K562 (cell line): Measurements from ENCODE around the gene SLCO3A1. TPM values are rescaled to one million over a fixed set of nuclear protein-coding genes. Genes with fewer than 3 reads are reported as not detected.

Source experiments
- ATAC-seq: fragments of 200-7000 bp; cut with Tn5 transposase; 3 replicates; pipeline ENCODE4 v1.9.1; 2020; ENCODE audit warnings: moderate library complexity
- BruUV-seq: library from RNA; stranded (reverse); fragments of 400-500 nt; replicated peaks from 2 replicates; lab custom pipeline; 2021; lab: Mats Ljungman, UMichigan
- CTCF ChIA-PET: fragments of 300-600 bp; formaldehyde crosslinking; extraction: SDS; loops from one replicate; lab custom pipeline; 2021; ENCODE audit warnings: low intra/inter-chr PET ratio; lab: Yijun Ruan, JAX
- POLR2A ChIA-PET: fragments of 300-600, 350-650 bp; sonication (Branson Sonifier 250); formaldehyde crosslinking; extraction: SDS; loops from one replicate; lab custom pipeline; 2021; ENCODE audit warnings: antibody characterized with exemption, inconsistent platforms; lab: Yijun Ruan, JAX
- DNase-seq, 4 experiments: peaks; one replicate each; pipeline versions ENCODE4 v3.0.0 to v3.0.0-alpha.2; 2011 to 2018; ENCODE audit warnings: low spot score in 3 of 4, mixed read lengths in 3 of 4; ENCODE audit errors: extremely low read depth in 1 of 4
- FAIRE-seq: peaks from 2 replicates; lab custom pipeline; 2011; peaks lifted over from hg19 to GRCh38; lab: Jason Lieb, UNC
- H2AFZ ChIP-seq: 2 replicates; pipeline ENCODE4 v1.6.0; 2011; ENCODE audit warnings: low read depth, low read length, control low read depth, inconsistent platforms
- H3K27ac ChIP-seq: fragments of 200-600 bp; 3 replicates; pipeline ENCODE4 v1.8.0; 2011; ENCODE audit warnings: low read depth, mild to moderate bottlenecking, control low read depth, inconsistent platforms, low read length, moderate library complexity, mixed read lengths; ENCODE audit errors: extremely low read depth
- H3K27me3 ChIP-seq, 2 experiments: fragments of 300-600 bp in 1 of 2; 2 replicates in 1 of 2; 3 replicates in 1 of 2; pipeline versions ENCODE4 v1.6.0 to v1.8.0; 2011; ENCODE audit warnings: inconsistent platforms in 2 of 2, low read length in 2 of 2, mild to moderate bottlenecking in 1 of 2, mixed read lengths in 1 of 2, moderate library complexity in 1 of 2; ENCODE audit not compliant: control insufficient read depth in 2 of 2, insufficient read depth in 2 of 2
- H3K36me3 ChIP-seq: fragments of 300-600 bp; 3 replicates; pipeline ENCODE4 v1.8.0; 2011; ENCODE audit warnings: mild to moderate bottlenecking, low read length, inconsistent platforms; ENCODE audit not compliant: control insufficient read depth, insufficient read depth
- H3K4me1 ChIP-seq, 2 experiments: fragments of 200-600 bp in 1 of 2; replicated peaks in 1 of 2; 2 replicates in 1 of 2; 3 replicates in 1 of 2; pipeline versions ENCODE4 v1.5.1 to v1.8.0; 2011; ENCODE audit warnings: inconsistent platforms in 2 of 2, low read length in 2 of 2, mild to moderate bottlenecking in 1 of 2, mixed read lengths in 1 of 2, moderate library complexity in 1 of 2; ENCODE audit not compliant: control insufficient read depth in 2 of 2, insufficient read depth in 2 of 2
- H3K4me2 ChIP-seq: 2 replicates; pipeline ENCODE4 v1.6.1; 2011; ENCODE audit warnings: low read length, control low read depth, inconsistent platforms, mixed read lengths; ENCODE audit not compliant: insufficient read depth
- H3K4me3 ChIP-seq: fragments of 200-600 bp; sonication (generic), shearing (Covaris generic); 2 replicates; pipeline ENCODE4 v1.5.1; 2016; ENCODE audit warnings: control low read depth, inconsistent platforms
- H3K79me2 ChIP-seq: fragments of 200-600 bp; 3 replicates; pipeline ENCODE4 v1.8.0; 2011; ENCODE audit warnings: low read length, inconsistent platforms; ENCODE audit not compliant: control insufficient read depth, insufficient read depth
- H3K9ac ChIP-seq, 2 experiments: 2 replicates each; pipeline versions ENCODE4 v1.6.0 to v1.6.1; 2011; ENCODE audit warnings: low read depth in 2 of 2, low read length in 2 of 2, control low read depth in 1 of 2, inconsistent platforms in 1 of 2, mild to moderate bottlenecking in 1 of 2, mixed read lengths in 1 of 2; ENCODE audit not compliant: insufficient read depth in 1 of 2
- H3K9me1 ChIP-seq: one replicate; pipeline ENCODE4 v1.6.0; 2011; ENCODE audit warnings: inconsistent platforms, mild to moderate bottlenecking, low read length, moderate library complexity; ENCODE audit not compliant: control insufficient read depth, insufficient read depth
- H3K9me3 ChIP-seq: replicated peaks from 2 replicates; pipeline ENCODE4 v1.5.1; 2011; ENCODE audit warnings: low read depth, low read length, inconsistent platforms; ENCODE audit not compliant: control insufficient read depth, insufficient read depth
- H4K20me1 ChIP-seq: replicated peaks from 2 replicates; pipeline ENCODE4 v1.6.1; 2011; ENCODE audit warnings: low read length, inconsistent platforms, mixed read lengths; ENCODE audit not compliant: control insufficient read depth, insufficient read depth
- CCNT2 ChIP-seq: IDR thresholded peaks from 2 replicates; pipeline ENCODE4 v1.6.1; 2011; ENCODE audit warnings: borderline replicate concordance, low read depth, mild to moderate bottlenecking, moderate library complexity, mixed read lengths, low read length; ENCODE audit not compliant: insufficient read length; ENCODE audit errors: extremely low read depth
- DEAF1 ChIP-seq: fragments of 450-650 bp; formaldehyde crosslinking; IDR thresholded peaks from 2 replicates; pipeline ENCODE4 v1.4.0; 2020; ENCODE audit warnings: mild to moderate bottlenecking, moderate library complexity
- MTF1 ChIP-seq: fragments of 250-450 bp; sonication (Bioruptor Pico); IDR thresholded peaks from 2 replicates; pipeline ENCODE4 v1.9.0; 2021; ENCODE audit warnings: moderate library complexity, mild to moderate bottlenecking, inconsistent platforms, borderline replicate concordance
- POLR2G ChIP-seq: fragments of 200-400 bp; formaldehyde crosslinking; IDR thresholded peaks from 2 replicates; pipeline ENCODE4 v1.6.1; 2017; ENCODE audit warnings: low read depth, mild to moderate bottlenecking, antibody characterized with exemption, low read length, moderate library complexity
- SLC30A9 ChIP-seq: fragments of 250-450 bp; sonication (Bioruptor Pico); IDR thresholded peaks from 2 replicates; pipeline ENCODE4 v1.8.0; 2022; ENCODE audit warnings: mild to moderate bottlenecking, moderate library complexity
- TSC22D4 ChIP-seq: fragments of 450-650 bp; IDR thresholded peaks from 2 replicates; pipeline ENCODE4 v1.6.1; 2016; ENCODE audit warnings: missing genetic modification characterization, missing biosample characterization, control low read depth
- WGBS: fragments of 100-300 bp; shearing (Covaris generic); methylation state at CpG from one replicate; pipeline ENCODE4 v1.1.6; 2016; ENCODE audit warnings: low coverage, mixed read lengths; ENCODE audit not compliant: insufficient coverage; ENCODE audit errors: missing lambda C conversion rate; 5-methylcytosine and 5-hydroxymethylcytosine counted together
- in situ Hi-C: fragments of 300-500 bp; cut with MboI; formaldehyde crosslinking; loops from 4 replicates; pipeline ENCODE4 v1.15.0; 2018; ENCODE audit warnings: inconsistent platforms, mixed read lengths
- intact Hi-C: fragments of 100-400 bp; cut with micrococcal nuclease; formaldehyde crosslinking; loops from 2 replicates; pipeline ENCODE4 v1.14.2; 2022
- polyA plus RNA-seq, 8 experiments: library from polyadenylated mRNA; depleted of rRNA in 4 of 8; stranded (reverse) in 5 of 8; unstranded in 3 of 8; fragments of >200 nt; fragmentation: Nextera tagmentation in 2 of 8; fragmentation: Illumina TruSeq in 1 of 8; extraction: Ambion mirVana in 2 of 8; extraction: Trizol in 1 of 8; gene quantifications; 2 replicates each; pipeline versions ENCODE4 v1.2.1 to v1.2.3, GENCODE V29; 2011 to 2014; ENCODE audit warnings: inconsistent platforms in 1 of 8, missing spikeins in 1 of 8
- total RNA-seq, 7 experiments: library from RNA; depleted of rRNA in 6 of 7; stranded (reverse); fragments of >200 nt in 6 of 7; fragmentation: Illumina TruSeq in 2 of 7; extraction: Trizol in 2 of 7; gene quantifications; 2 replicates each; pipeline versions ENCODE4 v1.2.1 to v1.2.3, GENCODE V29; 2011 to 2021; ENCODE audit warnings: low replicate concordance in 1 of 7
- TF ChIP-seq, protein P1 (sequence below): sonication (generic); formaldehyde crosslinking; IDR thresholded peaks from 2 replicates; pipeline ENCODE4 v1.8.1; 2023; ENCODE audit warnings: mild to moderate bottlenecking, missing genetic modification reagents
- TF ChIP-seq, protein P2 (sequence below): fragments of 450-650 bp; conservative IDR thresholded peaks from 2 replicates; pipeline ENCODE4 v1.6.1; 2016; ENCODE audit warnings: missing genetic modification characterization, low read depth, mild to moderate bottlenecking, control low read depth, missing compliant biosample characterization
- TF ChIP-seq, protein P3 (sequence below): fragments of 450-650 bp; IDR thresholded peaks from 2 replicates; pipeline ENCODE4 v1.6.1; 2016

SLCO3A1 gene
- total and polyA plus RNA-seq, 9 of the 15 experiments (the other 6 are each of a cell fraction or from before 2014, with no cell fraction given), result 0.01 to 0.84 (median 0.06) TPM; not detected in 3

- H3K27ac ChIP-seq, result no peak overlapping the region
- no peaks in the 10 kb centered on the region for H3K36me3 ChIP-seq
- H3K9ac ChIP-seq, result no peak overlapping the region
- no peaks in the 10 kb centered on the region for H3K9me1 ChIP-seq
- ATAC-seq (no peak), DNase-seq (no peak), FAIRE-seq (no peak)
- H3K27me3 ChIP-seq, result no peaks in the 10 kb centered on the region
- H3K4me3 ChIP-seq, result no peak overlapping the region
- ChIA-PET POLR2A (no interaction called here), CTCF (no interaction called here)
- H3K4me2 ChIP-seq, result no peak overlapping the region
- H3K9me3 ChIP-seq, result no peaks in the 10 kb centered on the region
- intact Hi-C loops (no loop called here), in situ Hi-C loops (no loop called here)
- no peaks in the 10 kb centered on the region for H3K4me1 ChIP-seq
- no peaks in the 10 kb centered on the region for H3K79me2 ChIP-seq
- no peak overlapping the region for H2AFZ ChIP-seq
- WGBS, result 0% methylated on average over 3 of the region's 3 CpGs
- no peaks in the 10 kb centered on the region for H4K20me1 ChIP-seq
- no TSS peak for BruUV-seq
- TF ChIP-seq, protein P1, sequence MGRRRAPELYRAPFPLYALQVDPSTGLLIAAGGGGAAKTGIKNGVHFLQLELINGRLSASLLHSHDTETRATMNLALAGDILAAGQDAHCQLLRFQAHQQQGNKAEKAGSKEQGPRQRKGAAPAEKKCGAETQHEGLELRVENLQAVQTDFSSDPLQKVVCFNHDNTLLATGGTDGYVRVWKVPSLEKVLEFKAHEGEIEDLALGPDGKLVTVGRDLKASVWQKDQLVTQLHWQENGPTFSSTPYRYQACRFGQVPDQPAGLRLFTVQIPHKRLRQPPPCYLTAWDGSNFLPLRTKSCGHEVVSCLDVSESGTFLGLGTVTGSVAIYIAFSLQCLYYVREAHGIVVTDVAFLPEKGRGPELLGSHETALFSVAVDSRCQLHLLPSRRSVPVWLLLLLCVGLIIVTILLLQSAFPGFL, result no peak
- TF ChIP-seq DEAF1 (no peak), SLC30A9 (CRISPR knock-in tag) (no peak), TSC22D4 (tag) (no peak), MTF1 (CRISPR knock-in tag) (no peak), POLR2G (no peak), CCNT2 (no peak)
- TF ChIP-seq, protein P2, sequence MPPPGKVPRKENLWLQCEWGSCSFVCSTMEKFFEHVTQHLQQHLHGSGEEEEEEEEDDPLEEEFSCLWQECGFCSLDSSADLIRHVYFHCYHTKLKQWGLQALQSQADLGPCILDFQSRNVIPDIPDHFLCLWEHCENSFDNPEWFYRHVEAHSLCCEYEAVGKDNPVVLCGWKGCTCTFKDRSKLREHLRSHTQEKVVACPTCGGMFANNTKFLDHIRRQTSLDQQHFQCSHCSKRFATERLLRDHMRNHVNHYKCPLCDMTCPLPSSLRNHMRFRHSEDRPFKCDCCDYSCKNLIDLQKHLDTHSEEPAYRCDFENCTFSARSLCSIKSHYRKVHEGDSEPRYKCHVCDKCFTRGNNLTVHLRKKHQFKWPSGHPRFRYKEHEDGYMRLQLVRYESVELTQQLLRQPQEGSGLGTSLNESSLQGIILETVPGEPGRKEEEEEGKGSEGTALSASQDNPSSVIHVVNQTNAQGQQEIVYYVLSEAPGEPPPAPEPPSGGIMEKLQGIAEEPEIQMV (tag), result no peak
- TF ChIP-seq, protein P3, sequence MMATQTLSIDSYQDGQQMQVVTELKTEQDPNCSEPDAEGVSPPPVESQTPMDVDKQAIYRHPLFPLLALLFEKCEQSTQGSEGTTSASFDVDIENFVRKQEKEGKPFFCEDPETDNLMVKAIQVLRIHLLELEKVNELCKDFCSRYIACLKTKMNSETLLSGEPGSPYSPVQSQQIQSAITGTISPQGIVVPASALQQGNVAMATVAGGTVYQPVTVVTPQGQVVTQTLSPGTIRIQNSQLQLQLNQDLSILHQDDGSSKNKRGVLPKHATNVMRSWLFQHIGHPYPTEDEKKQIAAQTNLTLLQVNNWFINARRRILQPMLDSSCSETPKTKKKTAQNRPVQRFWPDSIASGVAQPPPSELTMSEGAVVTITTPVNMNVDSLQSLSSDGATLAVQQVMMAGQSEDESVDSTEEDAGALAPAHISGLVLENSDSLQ, result no peak
Observed at GRCh38 chr15:91824256-91824655, 29.3 kb upstream of the SLCO3A1 start.
